H4 (cell line): Measurements from ENCODE around the gene PLEKHG4. TPM values are rescaled to one million over a fixed set of nuclear protein-coding genes. Genes with fewer than 3 reads are reported as not detected.
A peak's percentile ranks its signal among the peaks of the same experiment; 100 is the strongest.

ENCODE experiments used
- DNase-seq: peaks from one replicate; pipeline ENCODE4 v3.0.0-alpha.2; 2015; ENCODE audit warnings: low spot score
- total RNA-seq: library from RNA; depleted of rRNA; stranded (reverse); fragments of >200 nt; shearing (Covaris generic); gene quantifications from 2 replicates; pipeline ENCODE4 v1.2.3, GENCODE V29; 2014

Gene PLEKHG4
- total RNA-seq, 1 experiment from 2014 or later: 2.4 TPM

GRCh38 chr16:67244387-67245185 is 34.7 kb upstream of the PLEKHG4 start:
- peak; percentile 76 for DNase-seq

- DNase-seq: no peak
These were observed 34.1 kb upstream of the PLEKHG4 start for GRCh38 chr16:67245186-67245585.

- no peak for DNase-seq
These were observed 33.7 kb upstream of the PLEKHG4 start for GRCh38 chr16:67245674-67246080.

DNA sequence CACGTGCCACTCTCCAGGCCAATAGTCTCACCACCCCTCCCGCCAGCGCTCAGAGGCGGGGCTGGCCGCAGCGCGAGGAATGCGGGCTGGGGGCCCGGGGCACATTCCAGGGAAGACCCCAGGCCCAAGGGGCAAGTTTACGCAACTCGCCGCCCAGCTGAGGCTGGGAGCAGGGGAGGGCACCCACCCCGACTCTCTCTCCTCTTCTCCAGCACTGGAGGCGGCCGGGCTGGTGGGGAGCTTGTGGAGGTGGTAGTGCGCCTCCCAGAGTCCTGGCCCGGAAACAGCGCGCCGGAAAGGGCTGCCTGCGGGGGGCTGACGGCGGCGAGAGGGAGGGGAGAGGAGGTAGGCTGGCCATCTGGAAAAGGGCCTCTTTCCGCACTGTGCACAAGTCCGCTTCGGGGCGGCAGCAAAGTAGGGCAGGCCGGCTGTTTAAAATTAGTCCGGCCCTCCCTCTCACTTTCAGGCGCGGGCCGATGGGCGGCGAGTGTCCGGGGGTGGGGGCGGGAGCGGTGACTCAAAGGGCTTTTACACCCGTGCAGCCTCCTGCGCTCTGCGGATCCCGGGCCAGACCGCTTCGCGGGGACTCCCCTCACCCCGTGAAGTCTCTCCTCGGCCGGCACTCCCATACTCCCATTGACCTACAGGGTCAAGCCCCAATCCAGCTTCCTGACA is 33.1 kb upstream of the PLEKHG4 start:
- DNase-seq: peak; percentile 74

GRCh38 chr16:67246756-67247191 is 32.6 kb upstream of the PLEKHG4 start:
- DNase-seq: peak; percentile 35

DNA sequence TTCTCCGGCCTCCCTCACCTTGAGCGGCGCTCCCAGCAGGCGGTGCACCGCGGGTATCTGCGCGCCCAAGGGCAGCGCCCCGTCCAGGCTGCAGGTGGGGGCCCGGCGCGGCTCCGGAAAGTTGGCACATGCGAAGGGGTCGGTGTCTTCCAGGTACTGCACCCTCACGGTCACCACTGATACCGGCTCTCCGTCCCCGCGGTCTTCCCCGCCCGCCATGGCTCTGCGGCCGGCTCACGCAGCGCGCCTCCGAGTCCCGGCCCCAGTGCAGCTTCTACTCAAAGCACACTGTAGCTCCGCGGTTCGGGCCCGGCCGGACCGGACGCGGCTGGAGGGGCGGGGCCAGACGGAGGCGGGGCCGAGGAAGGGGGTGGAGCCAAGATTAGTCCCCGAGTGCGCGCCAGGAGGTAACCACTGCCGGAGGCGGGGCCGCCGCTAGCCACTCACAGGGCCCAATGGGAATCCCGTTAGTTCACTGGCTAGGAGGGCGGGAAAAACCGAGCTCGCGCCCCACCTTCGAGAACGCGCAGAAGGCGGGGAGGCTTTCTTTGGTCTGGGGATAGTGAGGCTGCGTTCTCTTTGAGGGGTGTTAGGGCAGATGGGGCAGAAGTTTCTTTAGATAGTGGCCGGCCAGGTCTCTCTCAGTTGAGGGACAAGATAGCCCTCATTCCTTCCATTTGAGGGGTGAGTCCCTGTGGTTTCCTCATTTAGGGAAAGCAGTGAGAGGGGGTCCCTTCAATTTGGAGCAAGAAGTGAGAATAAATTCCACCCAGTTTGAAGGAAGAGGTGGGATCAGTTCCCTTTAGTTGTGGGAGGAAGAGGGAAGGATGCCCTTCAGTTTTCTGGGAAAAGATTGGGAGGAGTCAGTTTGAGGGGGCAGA is 31.9 kb upstream of the PLEKHG4 start, which contains the start of gene FHOD1:
Gene FHOD1 (minus strand): TSS at position 290 of the 881 bp plus-strand sequence. CDS start 71 bp downstream, at position 219.
- DNase-seq: peak; percentile 91

DNA sequence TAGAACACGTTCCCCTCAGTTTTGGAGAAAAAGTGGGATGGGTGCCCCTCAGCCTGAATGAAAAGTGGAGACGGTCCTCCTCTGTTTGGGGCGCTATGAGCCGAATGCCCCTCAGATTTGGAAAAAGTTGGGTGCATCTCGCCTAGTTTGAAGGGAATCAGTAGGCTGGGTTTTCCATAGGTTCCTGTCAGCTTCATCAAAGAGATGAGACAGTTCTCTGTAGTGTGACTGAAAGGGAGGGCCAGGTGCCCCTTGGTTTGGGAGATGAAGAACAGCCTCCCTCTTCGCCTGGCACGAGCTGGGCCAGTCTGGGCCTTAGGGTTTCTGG is 31.3 kb upstream of the PLEKHG4 start:
- no peak for DNase-seq

DNA sequence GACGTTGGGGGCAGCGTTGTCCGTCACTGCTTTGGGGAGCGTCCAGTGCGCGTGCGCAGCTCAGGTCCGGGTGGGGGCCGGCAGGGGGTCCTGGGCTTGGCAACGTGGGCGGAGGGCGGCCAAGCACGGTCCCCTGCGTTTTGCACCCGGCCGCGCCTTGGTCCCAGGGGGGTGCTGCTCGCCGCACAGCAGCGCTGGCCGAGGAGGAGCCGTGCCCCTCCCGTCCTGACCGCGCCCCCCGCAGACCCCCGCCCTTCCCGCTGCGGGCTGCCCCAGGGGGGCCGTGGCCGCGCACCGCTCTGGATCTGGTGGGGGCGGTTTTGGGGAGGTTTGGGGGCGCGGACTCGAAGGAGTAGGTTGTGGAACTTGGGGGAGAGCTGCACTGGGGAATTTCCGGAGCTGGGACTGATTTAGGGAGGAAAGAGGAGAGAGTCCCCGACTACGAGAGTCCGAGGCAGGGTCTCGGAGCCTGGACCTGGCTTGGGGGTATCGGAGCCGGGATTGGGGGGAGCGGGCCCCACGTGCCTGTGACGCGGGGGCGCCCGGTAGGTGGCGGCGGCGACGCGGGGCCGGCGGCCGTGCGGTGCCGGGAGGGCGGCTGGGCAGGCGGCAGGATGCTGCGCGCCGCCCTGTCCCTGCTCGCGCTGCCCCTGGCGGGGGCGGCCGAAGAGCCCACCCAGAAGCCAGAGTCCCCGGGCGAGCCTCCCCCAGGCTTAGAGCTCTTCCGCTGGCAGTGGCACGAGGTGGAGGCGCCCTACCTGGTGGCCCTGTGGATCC is 30.7 kb upstream of the PLEKHG4 start, which contains the start of gene SLC9A5:
Gene SLC9A5 (plus strand): TSS at position 579 of the 777 bp plus-strand sequence. CDS start 36 bp downstream, at position 615.
- no peak for DNase-seq

DNA sequence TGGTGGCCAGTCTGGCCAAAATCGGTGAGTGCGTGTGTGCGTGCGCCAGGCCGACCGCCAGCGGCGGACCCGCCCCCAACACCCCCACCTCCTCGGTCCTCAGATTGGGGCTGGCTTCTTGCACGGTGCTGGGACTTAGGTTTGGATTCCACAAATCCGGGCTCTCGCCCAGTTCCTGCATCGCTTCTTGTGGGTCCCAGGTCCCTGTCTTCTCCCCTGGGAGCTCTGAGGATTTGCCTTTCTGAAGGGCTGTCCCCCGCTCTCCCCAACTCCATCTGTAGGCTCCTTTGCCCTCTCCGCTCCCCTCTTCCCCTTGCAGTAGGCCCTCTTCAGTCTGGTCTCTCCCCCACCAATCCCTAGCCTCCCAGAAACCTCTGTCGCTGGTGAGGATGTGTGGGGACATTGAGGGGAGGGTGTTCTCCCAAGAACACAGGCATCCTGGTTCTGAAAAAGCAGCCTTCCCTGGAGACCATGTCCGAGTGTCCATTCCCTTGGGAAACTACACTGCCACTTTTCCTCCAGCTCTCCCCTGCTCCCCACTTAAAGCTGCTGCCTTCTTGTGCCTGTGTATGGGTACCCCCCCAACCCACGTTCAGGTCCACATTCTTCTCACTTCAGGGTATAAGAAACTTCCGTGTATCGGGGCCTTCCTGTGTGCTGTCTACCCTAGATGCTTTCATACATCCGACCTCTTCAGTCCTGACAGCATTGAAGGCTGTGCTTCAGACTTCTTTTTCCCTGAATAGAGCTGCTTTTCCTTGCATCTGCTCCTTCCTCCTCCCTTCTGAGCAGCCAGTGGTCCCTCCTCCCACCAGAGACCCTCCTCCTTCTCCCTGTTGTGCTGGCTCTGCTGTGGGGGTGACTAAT is 29.9 kb upstream of the PLEKHG4 start:
- DNase-seq: no peak

- DNase-seq: no peak
These were observed 29.3 kb upstream of the PLEKHG4 start for GRCh38 chr16:67250045-67250327.

DNA sequence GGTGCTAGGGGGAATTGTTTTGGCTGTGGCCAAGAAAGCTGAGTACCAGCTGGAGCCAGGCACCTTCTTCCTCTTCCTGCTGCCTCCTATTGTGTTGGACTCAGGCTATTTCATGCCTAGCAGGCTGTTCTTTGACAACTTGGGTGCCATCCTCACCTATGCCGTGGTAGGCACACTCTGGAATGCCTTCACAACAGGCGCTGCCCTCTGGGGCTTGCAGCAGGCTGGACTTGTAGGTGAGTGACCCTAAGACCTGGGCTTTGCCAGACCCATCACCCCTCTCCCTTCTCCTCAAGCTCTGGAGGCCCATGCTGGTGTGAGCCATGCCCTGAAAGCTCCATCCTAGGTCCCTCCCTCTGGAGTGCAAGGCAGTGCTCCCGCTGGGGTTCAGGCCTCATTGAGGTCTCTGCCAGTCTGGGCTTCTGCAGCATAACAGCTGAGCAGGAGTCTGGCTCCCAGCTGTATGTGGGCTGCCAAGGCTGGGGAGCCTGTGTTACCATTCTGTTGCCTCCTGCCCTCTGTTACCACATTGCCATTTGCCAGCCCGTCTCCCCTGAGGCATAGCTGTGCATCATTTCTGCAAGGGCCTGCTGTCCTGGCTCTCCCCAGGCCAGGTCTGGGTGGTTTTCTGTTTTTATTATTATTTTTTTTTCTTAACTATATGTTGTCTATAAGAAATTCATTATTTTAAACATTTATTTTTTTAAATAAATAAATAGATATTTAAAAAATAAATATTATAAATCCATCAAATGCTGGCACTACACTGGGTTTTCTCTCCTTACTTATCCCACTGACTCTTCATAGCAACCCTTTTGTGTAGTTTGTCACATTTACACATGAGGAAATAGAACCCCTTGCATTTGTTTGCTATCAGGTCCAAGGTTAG is 26.5 kb upstream of the PLEKHG4 start:
- no peak for DNase-seq

- DNase-seq: no peak
These were observed 24.4 kb upstream of the PLEKHG4 start for GRCh38 chr16:67254801-67255552.

DNA sequence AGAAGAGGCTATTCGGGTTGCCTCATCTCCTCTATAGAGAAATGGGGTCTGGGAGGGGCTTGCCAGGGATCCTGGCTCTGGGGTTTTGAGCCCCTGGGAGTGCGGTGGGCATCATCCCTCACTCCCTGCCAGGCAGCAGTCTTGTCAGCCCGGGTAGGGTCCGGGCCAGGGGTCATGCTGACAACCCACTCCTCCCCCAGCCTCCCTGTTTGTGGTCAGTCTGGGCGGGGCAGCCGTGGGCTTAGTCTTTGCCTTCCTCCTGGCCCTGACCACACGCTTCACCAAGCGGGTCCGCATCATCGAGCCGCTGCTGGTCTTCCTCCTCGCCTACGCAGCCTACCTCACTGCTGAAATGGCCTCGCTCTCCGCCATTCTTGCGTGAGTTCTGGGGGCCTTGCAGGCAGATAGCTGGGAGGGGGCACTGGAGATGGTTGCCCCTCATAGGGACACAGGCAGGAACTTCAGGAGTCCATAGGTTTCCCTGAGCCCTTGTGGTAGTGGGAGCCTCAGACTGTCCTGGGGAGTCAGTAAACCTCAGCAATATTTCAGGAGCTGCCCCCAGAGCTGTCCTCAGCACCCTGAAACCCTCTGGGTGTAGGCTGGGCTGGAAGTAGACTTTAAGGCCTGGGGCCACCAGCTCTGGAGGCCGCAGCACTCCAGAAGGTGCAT is 23.6 kb upstream of the PLEKHG4 start:
- no peak for DNase-seq

DNA sequence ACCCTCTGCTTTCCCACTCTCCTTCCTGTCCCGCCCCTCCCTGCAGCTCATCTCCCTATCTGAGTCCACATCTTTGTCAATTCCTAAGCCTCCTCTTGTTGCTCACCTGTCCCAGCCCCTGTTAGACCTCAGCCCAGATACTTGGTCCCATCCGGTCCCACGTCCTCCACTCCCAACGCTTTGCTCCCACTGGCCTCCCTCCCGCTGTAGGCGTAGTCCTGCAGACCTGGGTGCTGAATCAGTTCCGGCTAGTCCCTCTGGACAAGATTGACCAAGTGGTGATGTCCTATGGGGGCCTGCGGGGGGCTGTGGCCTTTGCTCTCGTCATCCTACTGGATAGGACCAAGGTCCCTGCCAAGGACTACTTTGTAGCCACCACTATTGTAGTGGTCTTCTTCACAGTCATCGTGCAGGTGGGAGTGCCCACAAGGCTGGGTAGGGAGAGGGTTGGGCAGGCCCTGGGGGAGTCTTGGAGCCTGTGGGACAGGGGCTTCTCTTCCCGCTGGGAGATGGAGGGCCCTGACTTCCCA is 22.6 kb upstream of the PLEKHG4 start:
- no peak for DNase-seq

DNA sequence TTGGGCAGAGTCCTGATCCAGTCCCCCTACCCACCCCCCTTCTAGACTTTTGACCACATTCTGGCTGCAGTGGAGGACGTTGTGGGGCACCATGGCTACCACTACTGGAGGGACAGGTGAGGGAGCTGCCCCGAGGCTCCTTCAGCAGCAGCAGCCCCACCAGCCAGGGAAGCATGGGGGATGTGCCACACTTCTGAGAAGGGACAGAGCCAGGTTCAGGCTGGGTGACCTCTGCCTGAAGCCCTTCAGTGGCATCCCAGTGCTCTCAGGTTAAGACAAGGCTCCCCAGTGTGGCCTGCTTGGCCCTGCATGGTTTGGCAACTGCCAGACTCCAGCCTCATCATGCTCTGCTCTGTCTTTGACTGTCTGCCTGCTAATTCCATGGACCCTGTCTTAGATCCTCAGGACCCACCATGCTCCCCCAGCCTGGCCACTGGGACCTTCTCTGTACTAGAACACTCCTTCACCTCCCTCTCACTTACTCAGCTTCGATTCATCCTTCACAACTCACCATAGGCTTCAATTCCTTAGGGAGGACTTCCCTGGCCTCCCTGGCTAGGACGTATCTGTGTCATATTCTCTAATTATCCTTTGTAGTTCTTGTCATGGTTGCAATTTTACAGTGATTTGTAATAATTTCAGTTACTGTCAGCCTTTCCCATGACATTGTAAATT is 21.7 kb upstream of the PLEKHG4 start:
- DNase-seq: no peak

DNA sequence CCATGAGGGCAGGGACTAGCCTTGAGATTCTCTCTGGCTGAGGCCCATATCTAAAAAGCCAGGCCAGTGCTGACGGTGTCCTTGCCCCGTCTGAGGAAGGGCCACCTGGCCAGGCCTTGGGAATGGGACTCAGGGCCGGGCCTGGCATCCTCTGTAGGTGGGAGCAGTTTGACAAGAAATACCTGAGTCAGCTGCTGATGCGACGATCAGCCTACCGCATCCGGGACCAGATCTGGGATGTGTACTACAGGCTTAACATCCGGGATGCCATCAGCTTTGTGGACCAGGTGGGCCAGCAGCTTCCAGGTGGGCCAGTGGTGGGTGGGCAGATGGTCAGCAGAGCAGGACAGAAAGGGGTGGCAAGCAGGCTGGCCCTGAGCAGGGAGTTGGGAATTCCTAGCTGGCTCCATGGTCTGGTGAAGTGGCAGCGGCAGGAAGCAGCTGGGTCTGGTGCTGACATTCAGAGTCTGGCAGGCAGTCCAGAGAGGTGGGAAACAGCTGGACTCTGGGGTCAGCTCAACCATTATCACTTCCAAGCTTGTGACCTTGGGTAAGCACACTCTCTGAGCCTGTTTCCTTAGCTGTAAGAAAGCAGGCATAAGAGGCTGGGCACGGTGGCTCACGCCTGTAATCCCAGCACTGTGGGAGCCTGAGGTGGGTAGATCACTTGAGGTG is 21.0 kb upstream of the PLEKHG4 start:
- DNase-seq: no peak

DNA sequence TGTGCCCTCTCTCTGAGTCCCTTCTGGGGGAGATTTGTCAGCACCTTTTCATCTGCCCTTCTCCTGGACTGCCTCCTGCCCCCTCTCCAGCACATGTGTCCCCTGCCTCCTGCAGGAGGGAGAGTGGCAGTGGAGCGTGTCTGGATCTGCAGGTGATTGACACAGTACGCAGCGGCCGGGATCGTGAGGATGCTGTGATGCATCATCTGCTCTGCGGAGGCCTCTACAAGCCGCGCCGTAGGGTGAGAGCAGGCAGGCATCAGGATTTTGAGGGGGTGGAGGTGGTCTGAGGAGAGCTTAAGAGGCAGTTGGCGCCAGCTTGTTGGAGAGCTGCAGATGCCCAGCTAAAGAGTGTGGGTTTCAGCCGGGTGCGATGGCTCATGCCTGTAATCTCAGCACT is 19.6 kb upstream of the PLEKHG4 start:
- DNase-seq: no peak
